HFFc6 (cell line): ENCODE results near the gene HRCT1. TPM values are rescaled to one million over a fixed set of nuclear protein-coding genes. Genes with fewer than 3 reads are reported as not detected.

ENCODE experiments used
- DNase-seq: peaks from one replicate; pipeline ENCODE4 v3.0.0-alpha.2; 2018
- H3K27ac Mint-ChIP-seq: 2 replicates; pipeline ENCODE4 v1.8.0; 2020; ENCODE audit warnings: mild to moderate bottlenecking, mixed read lengths
- H3K27me3 Mint-ChIP-seq: 2 replicates; pipeline ENCODE4 v1.8.0; 2021; ENCODE audit warnings: mild to moderate bottlenecking, moderate library complexity, mixed read lengths; ENCODE audit not compliant: insufficient read depth
- H3K36me3 Mint-ChIP-seq: 2 replicates; pipeline ENCODE4 v1.8.0; 2021; ENCODE audit warnings: low read depth, mixed read lengths
- H3K4me1 Mint-ChIP-seq: 2 replicates; pipeline ENCODE4 v1.8.0; 2020; ENCODE audit warnings: low read depth, mixed read lengths
- H3K4me3 Mint-ChIP-seq: 2 replicates; pipeline ENCODE4 v1.8.0; 2020; ENCODE audit warnings: mild to moderate bottlenecking, moderate library complexity, mixed read lengths
- H3K9me3 Mint-ChIP-seq: 2 replicates; pipeline ENCODE4 v1.8.0; 2020; ENCODE audit warnings: mild to moderate bottlenecking, mixed read lengths
- total RNA-seq, 6 experiments: library from RNA; stranded (reverse); fragmentation: NEBNext Ultra II Directional; extraction: Animal tissue kit (Norgen Biotek cat#: 25700); gene quantifications; 2 replicates in 1 of 6; 3 replicates in 5 of 6; pipeline ENCODE4 v1.2.3, GENCODE V29; 2021
- TF ChIP-seq, protein P1 (sequence below): fragments of 200-600 bp; sonication (generic); IDR thresholded peaks from 2 replicates; pipeline ENCODE4 v1.5.0; 2021; ENCODE audit warnings: antibody characterized with exemption, mild to moderate bottlenecking

HRCT1 gene
- total RNA-seq, 6 experiments from 2014 or later, result 2.5 to 4.1 (median 3.3) TPM

- H3K4me1 Mint-ChIP-seq, result no peaks in the 10 kb centered on the region
- no peaks in the 10 kb centered on the region for H3K36me3 Mint-ChIP-seq
- no peak overlapping the region for H3K27ac Mint-ChIP-seq
- TF ChIP-seq, protein P1, sequence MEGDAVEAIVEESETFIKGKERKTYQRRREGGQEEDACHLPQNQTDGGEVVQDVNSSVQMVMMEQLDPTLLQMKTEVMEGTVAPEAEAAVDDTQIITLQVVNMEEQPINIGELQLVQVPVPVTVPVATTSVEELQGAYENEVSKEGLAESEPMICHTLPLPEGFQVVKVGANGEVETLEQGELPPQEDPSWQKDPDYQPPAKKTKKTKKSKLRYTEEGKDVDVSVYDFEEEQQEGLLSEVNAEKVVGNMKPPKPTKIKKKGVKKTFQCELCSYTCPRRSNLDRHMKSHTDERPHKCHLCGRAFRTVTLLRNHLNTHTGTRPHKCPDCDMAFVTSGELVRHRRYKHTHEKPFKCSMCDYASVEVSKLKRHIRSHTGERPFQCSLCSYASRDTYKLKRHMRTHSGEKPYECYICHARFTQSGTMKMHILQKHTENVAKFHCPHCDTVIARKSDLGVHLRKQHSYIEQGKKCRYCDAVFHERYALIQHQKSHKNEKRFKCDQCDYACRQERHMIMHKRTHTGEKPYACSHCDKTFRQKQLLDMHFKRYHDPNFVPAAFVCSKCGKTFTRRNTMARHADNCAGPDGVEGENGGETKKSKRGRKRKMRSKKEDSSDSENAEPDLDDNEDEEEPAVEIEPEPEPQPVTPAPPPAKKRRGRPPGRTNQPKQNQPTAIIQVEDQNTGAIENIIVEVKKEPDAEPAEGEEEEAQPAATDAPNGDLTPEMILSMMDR, result no peak
- H3K9me3 Mint-ChIP-seq, result no peaks in the 10 kb centered on the region
- no peak for DNase-seq
- H3K27me3 Mint-ChIP-seq, result peaks cover 14% of the 10 kb centered on the region
- H3K4me3 Mint-ChIP-seq, result no peak overlapping the region
Observed at GRCh38 chr9:35867538-35867937, 38.5 kb upstream of the HRCT1 start.

DNA sequence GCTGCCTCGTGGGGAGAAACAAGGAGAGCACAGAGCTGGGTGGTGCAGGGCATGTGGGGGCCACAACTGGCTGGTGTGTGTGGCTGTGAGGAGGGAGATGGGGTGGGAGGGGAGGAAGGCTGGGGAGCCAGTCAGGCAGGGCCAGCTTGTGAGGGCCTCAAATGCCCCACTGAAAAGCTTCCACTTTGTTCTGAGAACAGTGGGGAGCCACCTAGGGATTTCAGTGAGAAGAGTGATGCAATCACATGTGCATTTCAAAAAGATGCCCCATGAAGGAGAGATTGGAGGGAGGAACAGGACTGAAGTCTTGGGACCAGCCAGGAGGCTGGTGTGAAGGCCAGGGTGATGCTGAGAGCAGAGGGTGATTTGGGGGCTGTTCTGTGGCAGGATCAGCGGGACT lies 37.1 kb upstream of the HRCT1 start:
- no peaks in the 10 kb centered on the region for H3K9me3 Mint-ChIP-seq
- no peaks in the 10 kb centered on the region for H3K36me3 Mint-ChIP-seq
- no peak for DNase-seq
- H3K4me3 Mint-ChIP-seq, result no peak overlapping the region
- TF ChIP-seq, protein P1, result no peak
- no peak overlapping the region for H3K27ac Mint-ChIP-seq
- no peaks in the 10 kb centered on the region for H3K4me1 Mint-ChIP-seq
- H3K27me3 Mint-ChIP-seq, result 0 out of 2 replicates have a peak, but pooled peaks cover 2% of the 10 kb centered on the region

DNA sequence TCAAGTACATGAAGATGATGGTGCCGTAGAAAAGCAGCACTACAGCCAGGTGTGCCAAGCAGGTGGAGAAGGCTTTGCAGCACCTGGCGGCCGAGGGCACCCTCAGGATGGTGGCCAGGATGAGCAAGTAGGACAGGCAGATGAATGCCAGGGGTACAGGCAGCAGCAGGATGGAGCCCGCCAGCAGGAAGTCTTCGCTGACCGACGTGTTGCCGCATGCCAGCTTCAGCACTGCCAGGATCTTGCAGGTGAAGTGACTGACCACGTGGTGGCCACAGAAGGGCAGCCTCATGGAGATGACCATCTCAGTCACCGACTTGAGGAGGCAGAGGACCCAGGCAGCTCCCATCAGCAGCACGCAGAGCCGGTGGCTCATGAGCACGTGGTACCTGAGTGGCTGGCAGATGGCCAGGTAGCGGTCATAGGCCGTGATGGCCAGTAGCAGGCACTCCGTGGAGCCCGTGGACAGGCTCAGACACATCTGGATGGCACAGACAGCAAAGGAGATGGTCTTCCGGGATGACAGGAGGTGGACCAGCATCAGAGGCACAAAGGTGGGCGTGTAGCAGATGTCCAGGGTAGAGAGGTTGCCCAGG lies 36.3 kb upstream of the HRCT1 start:
- H3K9me3 Mint-ChIP-seq, result no peaks in the 10 kb centered on the region
- H3K4me3 Mint-ChIP-seq, result no peak overlapping the region
- 0 out of 2 replicates have a peak, but pooled peaks cover 2% of the 10 kb centered on the region for H3K27me3 Mint-ChIP-seq

DNA sequence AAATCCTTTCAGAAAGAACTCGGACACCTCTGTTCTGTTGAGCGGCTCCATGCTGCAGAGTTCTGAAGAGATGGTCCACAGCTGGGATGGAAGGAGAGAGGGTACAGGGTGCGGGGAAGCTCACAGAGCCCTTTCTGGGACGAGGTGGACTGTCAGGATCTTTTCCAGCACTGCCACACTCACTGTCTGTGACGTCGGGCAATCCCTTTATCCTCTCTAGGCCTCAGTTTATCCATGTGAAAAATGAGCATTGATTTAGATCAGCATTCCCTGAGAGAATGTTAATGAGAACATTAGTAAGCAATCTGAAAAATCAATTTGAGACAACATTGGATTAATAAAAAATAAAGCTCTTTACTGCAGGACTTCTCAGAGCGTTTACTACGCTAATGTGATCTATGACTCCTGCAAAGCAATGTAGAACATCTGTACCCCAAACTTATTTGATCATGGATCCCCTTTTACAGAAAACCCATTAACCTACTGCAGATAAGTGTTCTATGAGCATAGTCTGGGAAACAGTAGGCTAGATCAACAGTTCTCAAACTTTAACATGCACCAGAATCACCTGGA lies 35.6 kb upstream of the HRCT1 start, which contains the start of gene OR13J1:
OR13J1 (minus strand) TSS at position 51 of the 573 bp plus-strand sequence; CDS start at position 51, 0 bp downstream.
- Mint-ChIP-seq H3K4me3 (no peak within 1 kb of the TSS), H3K27me3 (peaks cover 3% of the 10 kb centered on the region; the same call in 1 of the 2 replicates), H3K4me1 (no peaks in the 10 kb centered on the region), H3K27ac (no peak within 1 kb of the TSS), H3K9me3 (peaks cover under 1% of the 10 kb centered on the region; the same call in 1 of the 2 replicates), H3K36me3 (no peaks in the 10 kb centered on the region)
- TF ChIP-seq, protein P1, result no peak
- no peak for DNase-seq

More for the DNA sequence above, 36.3 kb upstream of the HRCT1 start:
- DNase-seq, result no peak
- no peak overlapping the region for H3K27ac Mint-ChIP-seq
- TF ChIP-seq, protein P1, result no peak
- no peaks in the 10 kb centered on the region for H3K36me3 Mint-ChIP-seq
- no peaks in the 10 kb centered on the region for H3K4me1 Mint-ChIP-seq

GRCh38 chr9:35871545-35871944 lies 34.5 kb upstream of the HRCT1 start:
- TF ChIP-seq, protein P1, result no peak
- no peak for DNase-seq
- Mint-ChIP-seq H3K4me1 (no peaks in the 10 kb centered on the region), H3K27me3 (peaks cover 5% of the 10 kb centered on the region), H3K9me3 (peaks cover 8% of the 10 kb centered on the region), H3K36me3 (peaks cover 2% of the 10 kb centered on the region), H3K27ac (no peak overlapping the region), H3K4me3 (no peak overlapping the region)
